Lower leg skin (tissue), 3 donors: ENCODE results near the gene TENT5D.

ENCODE experiments used
- POLR2A ChIP-seq, 2 donors: fragments of 450-650 bp; IDR thresholded peaks; one replicate each; pipeline ENCODE4 v1.6.1; 2016 to 2017; ENCODE audit warnings: antibody characterized with exemption in 2 of 2, mild to moderate bottlenecking in 1 of 2, moderate library complexity in 1 of 2
- TF ChIP-seq, protein P1 (sequence below), 3 donors: fragments of 450-650 bp; IDR thresholded peaks; one replicate each; pipeline ENCODE4 v1.5.1; 2016; ENCODE audit warnings: antibody characterized with exemption in 3 of 3, mild to moderate bottlenecking in 3 of 3, moderate library complexity in 2 of 3

DNA sequence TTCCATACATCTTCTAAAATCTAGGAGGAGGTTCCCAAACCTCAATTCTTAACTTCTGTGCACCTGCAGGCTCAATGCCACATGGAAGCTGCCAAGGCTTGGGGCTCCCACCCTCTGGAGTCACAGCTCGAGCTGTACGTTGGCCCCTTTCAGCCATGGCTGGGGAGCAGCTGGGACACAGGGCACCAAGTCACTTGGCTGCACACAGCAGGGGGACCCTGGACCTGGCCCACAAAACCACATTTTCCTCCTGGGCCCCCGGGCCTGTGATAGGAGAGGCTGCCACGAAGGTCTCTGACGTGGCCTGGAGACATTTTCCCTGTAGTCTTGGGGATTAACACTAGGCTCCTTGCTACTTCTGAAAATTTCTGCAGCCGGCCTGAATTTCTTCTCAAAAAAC is 8.2 kb upstream of the TENT5D start:
- no peak for TF ChIP-seq POLR2A (IDR thresholded peaks at IDR 0.05)
- TF ChIP-seq, protein P1, sequence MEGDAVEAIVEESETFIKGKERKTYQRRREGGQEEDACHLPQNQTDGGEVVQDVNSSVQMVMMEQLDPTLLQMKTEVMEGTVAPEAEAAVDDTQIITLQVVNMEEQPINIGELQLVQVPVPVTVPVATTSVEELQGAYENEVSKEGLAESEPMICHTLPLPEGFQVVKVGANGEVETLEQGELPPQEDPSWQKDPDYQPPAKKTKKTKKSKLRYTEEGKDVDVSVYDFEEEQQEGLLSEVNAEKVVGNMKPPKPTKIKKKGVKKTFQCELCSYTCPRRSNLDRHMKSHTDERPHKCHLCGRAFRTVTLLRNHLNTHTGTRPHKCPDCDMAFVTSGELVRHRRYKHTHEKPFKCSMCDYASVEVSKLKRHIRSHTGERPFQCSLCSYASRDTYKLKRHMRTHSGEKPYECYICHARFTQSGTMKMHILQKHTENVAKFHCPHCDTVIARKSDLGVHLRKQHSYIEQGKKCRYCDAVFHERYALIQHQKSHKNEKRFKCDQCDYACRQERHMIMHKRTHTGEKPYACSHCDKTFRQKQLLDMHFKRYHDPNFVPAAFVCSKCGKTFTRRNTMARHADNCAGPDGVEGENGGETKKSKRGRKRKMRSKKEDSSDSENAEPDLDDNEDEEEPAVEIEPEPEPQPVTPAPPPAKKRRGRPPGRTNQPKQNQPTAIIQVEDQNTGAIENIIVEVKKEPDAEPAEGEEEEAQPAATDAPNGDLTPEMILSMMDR (IDR thresholded peaks at IDR 0.05), result no peak
